ENCODE data around the gene MYL4.
"Not testable (repeated sequence)": the region's sequence is repeated elsewhere in the genome, so short reads cannot be mapped to it uniquely, and the experiment has no call there.

MYL4 gene

DNA sequence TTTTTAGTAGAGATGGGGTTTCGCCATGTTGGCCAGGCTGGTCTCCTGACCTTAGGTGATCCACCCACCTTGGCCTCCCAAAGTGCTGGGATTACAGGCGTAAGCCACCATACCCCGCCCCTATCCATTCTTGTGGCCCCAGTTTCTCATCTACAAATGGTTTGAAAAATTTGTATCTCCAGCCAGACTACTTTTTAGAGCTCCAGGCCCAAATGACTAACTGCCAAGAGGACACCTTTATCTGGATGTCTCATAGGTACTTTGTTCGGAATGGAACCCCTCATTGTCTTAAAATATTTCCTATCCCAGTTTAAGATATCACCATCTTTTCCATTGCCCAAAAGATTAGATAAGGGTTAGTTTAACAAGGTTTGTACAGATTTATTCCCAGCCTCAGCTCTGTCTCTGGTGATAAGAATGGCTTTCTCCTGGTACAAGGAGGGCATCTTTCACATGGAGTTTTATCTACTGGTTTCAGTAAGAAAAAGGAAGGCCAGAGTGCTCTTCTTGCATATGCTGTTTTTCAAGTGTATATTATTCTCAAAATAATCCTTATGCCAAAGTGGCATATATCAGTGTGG lies 15.1 kb upstream of the MYL4 start:
- no peak for FAIRE-seq

GRCh38 chr17:47197821-47198220 lies 11.3 kb upstream of the MYL4 start:
- FAIRE-seq, result no peak

GRCh38 chr17:47199627-47200324 lies 9.4 kb upstream of the MYL4 start:
- FAIRE-seq, result no peak

GRCh38 chr17:47200325-47200664 lies 8.9 kb upstream of the MYL4 start:
- no peak for FAIRE-seq

DNA sequence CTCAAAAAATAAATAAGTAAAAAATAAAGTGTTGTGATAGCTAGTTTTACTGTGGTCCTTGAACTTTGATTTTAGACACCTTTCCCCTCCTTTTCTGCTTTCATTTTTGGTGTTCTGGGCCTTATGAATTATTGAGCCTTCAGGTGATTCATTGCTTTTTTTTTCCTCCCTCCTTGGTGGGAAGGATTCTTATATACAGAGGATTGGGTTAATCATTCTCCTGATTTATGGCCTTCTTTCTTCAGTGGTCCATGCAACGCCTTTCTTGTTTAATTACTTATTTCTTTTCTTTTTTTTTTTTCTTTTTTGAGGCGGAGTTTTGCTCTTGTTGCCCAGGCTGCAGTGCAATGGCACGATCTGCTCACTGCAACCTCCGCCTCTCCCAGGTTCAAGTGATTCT lies 8.0 kb upstream of the MYL4 start:
- FAIRE-seq, result no peak

DNA sequence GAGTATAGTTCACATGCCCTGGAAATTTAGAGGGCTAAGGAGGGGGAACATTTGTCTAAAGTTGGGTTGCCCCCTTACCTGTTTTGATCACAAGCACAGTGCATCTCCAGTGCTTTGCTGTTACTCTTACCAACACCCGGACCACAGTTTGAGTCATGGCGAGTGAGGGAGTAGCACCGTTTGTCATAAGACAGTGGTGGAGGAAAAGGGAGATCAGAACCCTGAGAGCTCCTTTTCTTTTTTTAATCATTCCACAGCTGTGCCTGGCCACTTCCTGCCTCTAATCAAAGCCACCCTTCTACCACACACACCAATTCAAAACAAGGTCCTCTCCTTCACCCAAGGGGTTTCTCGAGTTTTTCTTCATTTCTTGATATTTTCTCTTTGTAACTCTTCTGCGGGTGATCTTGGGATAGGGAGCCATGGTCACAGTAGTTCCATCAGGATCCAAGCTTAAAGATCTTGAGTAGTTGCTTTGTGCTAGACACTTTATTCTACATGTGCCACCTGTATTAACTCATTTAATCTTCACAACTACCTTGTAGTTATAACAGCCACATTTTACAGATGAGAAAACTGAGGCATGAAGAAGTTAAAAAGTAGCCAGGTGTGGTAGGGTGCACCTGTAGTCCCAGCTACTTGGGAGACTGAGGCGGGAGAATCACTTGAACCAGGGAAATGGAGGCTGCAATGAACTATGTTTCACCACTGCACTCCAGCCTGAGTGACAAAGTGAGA lies 5.0 kb upstream of the MYL4 start:
- FAIRE-seq, result no peak

GRCh38 chr17:47204722-47205418 lies 4.3 kb upstream of the MYL4 start:
- FAIRE-seq, result no peak

DNA sequence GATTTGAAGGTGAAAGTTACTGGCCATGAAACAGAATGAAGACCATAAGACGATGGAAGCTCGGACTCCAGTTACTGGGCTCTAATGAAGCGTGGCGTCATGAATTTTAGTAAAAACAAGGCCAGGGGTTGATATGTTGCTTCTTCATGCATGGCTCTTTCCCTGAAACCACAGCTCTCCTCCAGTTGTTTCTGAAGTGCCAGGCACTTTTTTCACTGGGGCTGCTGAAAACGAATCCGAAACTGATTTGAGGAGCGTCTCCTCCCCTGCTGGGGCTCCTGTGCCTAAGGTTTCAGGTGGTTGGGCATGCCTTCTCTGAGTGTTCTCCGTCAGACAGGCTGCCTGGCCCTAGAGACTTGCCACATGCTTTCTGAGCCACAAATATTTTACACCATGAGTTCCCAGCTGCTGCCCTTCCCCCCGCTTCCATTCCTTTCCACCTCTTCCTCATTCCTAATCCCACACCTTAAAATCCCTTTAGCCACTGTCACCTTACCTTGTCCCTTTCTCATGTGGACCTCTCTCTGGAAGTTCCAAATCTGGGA lies 3.7 kb upstream of the MYL4 start:
- no peak for FAIRE-seq

- FAIRE-seq, result no peak
These were observed 1.7 kb upstream of the MYL4 start for GRCh38 chr17:47207143-47208067.

GRCh38 chr17:47209499-47209898 lies 351 bp downstream of the MYL4 start:
- FAIRE-seq, result no peak

- no peak for FAIRE-seq
These were observed 957 bp downstream of the MYL4 start for GRCh38 chr17:47210105-47210504.

DNA sequence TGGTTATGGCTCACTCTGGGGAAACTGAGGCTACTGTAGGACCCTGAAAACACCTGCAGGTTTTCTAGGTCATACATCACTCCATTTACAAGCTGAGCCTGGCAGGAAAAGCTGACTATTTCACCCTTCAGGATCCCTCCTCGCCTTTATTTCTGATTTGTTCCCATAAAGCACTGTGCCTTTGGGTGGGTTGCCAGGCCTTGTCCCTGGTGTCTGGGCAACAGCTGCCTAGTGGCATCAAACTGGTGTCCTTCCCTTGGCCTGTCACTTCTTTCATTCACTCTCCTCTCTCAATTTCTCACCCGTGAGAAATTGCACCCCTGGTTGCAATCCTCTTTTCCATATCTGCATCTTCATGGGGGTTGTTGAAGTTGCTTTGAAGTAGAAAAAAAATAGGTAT lies 1.6 kb downstream of the MYL4 start:
- FAIRE-seq, result no peak

- FAIRE-seq, result no peak
These were observed 3.3 kb downstream of the MYL4 start for GRCh38 chr17:47212458-47212857.

GRCh38 chr17:47213540-47213939 lies 4.4 kb downstream of the MYL4 start:
- FAIRE-seq, result no peak

DNA sequence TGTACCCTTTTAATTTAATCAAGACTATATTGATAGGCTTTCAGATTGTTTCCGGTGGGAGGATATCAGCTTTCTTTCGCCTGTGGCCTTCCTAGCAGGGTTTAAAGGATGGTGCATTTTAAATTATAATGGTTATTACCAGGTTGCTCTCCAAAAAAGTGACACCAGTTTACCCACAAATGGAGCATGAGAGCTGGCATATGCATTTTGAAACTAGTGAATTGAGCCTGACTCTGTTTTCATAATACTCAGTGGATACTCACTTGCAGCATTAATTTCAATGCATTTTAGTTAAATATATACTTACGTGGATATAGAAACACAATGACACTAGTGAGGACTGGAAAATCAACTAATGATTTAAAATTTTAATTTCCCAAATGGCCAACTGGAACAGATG lies 5.8 kb downstream of the MYL4 start:
- FAIRE-seq, result no peak

DNA sequence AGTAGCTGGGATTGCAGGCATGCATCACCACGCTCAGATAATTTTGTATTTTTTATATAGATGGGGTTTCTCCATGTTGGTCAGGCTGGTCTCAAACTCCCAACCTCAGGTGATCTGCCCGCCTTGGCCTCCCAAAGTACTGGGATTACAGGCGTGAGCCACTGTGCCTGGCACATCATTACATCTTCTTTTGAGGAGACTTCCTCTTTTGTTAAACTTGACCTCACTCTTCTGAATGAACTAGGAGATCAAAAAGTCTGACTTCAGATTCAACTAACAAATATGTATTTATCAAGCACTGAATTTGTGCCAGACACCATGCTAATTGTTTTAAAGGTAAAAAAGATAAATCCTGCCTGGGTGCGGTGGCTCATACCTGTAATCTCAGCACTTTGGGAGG lies 7.7 kb downstream of the MYL4 start:
- FAIRE-seq, result not testable (repeated sequence)

- FAIRE-seq, result not testable (repeated sequence)
These were observed 8.1 kb downstream of the MYL4 start for GRCh38 chr17:47217279-47217678.

GRCh38 chr17:47218896-47219430 lies 9.8 kb downstream of the MYL4 start:
- FAIRE-seq, result no peak

DNA sequence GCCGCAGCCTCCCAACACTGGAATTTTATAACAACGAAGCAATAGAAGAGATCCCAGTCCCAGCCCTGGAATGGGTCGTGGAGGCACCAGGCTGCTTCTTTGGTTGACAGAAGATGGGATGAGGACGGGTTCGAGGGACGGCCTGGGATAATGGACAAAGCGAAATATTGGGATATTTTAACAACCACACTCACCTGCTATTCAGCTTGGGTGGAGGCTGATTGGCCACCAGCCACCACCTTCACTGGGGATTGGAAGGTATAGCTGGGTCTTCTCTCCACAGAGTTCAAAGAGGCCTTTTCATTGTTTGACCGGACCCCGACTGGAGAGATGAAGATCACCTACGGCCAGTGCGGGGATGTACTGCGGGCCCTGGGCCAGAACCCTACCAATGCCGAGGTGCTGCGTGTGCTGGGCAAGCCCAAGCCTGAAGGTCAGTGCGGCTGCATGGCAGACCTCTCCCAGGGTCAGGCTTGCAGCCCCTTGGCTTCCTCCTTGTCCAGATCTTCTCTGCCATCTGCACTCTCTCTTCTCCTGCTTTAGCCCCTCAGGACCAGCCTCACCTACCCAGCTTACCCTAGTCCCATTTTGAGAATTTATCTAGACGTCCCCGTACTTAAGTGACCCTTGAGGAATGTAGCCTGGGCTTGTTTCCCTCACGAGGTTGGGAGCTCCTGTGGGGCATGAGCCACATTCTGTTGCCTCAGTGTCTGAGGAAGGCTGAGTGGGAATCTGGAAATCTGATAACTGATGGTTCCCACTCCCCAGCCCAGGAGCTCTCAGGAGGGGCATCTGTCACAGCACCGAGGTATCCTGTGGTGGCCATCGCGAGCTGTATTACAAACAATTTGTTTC lies 10.7 kb downstream of the MYL4 start:
- no peak for FAIRE-seq

GRCh38 chr17:47220531-47220999 lies 11.4 kb downstream of the MYL4 start:
- FAIRE-seq, result no peak

DNA sequence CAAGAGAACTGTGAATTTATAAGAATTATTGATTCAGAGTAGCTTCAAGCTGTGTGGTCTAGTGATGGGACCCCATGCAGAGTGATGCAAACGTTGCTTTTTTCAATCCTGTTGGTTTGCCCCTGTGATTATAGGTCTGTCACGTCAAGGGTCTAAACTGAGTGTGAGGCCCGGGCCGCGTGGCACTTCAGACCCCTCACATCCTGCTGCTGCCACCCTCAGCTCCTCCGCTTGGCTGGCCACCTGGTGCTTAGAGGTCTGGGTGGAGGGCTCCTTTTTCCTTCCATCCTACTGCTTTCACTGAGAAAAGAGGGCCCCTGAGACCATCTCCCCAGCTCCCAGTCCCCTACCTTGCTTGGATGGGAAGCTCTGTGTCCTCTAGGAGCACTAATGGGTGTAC lies 12.0 kb downstream of the MYL4 start:
- FAIRE-seq, result no peak
